HT-29 (cell line): Measurements from ENCODE around the gene OR13J1. TPM values are rescaled to one million over a fixed set of nuclear protein-coding genes. Genes with fewer than 3 reads are reported as not detected.

ENCODE experiments used
- DNase-seq: peaks from one replicate; pipeline ENCODE4 v3.0.0-alpha.2; 2015; ENCODE audit warnings: low spot score
- total RNA-seq: library from RNA; depleted of rRNA; stranded (reverse); fragments of >200 nt; shearing (Covaris generic); gene quantifications from 2 replicates; pipeline ENCODE4 v1.2.3, GENCODE V29; 2014; rRNA removed

The OR13J1 gene
- total RNA-seq, 1 experiment from 2014 or later: not detected

GRCh38 chr9:35834260-35835215 is 35.7 kb downstream of the OR13J1 start:
- DNase-seq: no peak

- DNase-seq: peak; percentile 56
Observed at GRCh38 chr9:35832814-35833213, 37.4 kb downstream of the OR13J1 start.

- DNase-seq: no peak
Observed at GRCh38 chr9:35831040-35831439, 39.2 kb downstream of the OR13J1 start.

DNA sequence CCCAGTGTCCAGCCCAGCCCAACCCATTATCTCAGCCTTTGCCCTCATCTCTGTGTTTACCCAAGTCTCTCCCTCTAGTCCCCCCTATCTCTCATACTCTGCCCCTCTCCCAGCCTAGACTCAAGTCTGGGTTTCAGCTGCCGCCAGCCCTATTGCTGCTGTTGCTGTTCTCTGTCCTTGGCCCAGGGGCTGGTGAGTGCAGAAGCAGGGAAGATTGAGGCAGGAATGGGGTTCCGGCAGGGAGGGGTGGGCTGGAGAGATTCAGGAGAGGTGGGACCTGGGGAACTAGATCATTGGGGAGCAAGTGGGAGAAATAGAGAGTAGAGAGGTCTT is 40.5 kb downstream of the OR13J1 start:
- DNase-seq: no peak

GRCh38 chr9:35829084-35829763 is 41.0 kb downstream of the OR13J1 start, which contains the start of gene TMEM8B:
Gene TMEM8B, plus strand, starts transcription at chr9:35829228. Its CDS starts 220 bp downstream, at chr9:35829448.
- DNase-seq: peak; percentile 90

DNA sequence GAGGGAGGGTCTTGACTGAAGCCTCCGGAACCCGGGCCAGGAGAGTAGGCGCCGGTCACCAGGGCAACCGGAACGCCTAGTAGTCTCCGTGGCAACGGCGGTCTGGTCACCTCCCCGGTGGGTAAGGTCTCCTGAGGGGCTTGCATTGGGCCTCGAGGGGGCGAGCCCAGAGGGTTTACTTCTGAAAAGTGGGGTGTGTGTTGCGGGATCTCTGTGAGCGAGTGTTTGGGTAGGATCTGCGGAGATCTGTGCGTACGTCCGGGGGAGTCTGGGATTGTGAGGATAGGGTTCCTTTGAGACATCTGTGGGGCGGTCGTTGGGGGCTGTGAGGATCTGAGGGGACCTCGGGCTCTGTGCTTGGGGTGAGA is 41.5 kb downstream of the OR13J1 start, which contains the start of gene FAM221B:
FAM221B (minus strand) TSS at position 17 of the 368 bp plus-strand sequence. CDS start 2,571 bp downstream, outside the sequence.
- DNase-seq: peak; percentile 8

DNA sequence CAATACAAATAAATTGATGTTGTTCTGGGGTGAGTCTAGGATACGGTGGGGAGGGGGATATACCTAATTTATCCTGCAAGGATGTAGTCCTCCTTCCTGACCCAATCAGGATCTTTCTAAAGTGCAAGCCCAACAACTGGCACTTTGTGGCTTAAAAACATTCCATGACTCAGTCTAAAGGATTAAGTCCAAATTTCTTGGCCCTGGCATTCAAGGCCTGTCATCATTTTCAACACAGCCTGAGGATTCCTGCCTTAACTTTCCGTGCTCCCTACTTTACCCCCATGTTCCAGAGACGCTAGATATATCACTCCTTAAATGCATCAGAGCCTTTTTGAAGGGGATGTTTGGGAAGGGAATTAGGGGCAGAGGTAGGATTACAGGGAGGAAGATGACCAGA is 42.7 kb downstream of the OR13J1 start:
- no peak for DNase-seq

DNA sequence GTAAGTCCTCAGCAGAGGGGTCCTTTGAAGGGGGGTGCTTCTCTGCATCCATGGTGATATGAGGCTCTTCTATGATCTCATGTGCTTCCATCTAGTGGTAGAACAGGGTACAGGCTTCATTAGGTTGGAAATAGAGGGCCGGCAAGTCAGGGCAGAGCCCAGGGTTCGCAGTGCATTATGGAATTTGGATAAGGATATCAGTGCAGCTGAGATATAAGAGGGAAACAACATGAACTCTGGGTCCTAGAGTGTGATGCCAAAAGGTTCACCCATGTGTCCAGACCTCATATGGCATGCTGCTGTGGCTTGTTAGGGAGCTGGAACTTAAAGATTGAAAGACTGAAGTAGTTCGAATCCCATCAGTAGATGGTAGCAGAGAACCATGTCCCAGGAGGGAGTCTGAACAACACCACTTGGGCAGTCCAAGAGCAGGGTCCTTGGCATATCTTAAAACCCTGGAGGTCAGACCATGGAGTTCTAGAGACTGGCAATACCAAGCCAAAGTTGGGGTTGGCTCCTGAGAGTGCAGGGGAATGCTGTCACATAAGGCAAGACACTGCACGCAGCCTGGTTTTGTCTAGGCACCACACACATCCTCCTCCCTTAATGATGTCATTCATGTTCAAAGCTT is 44.0 kb downstream of the OR13J1 start:
- DNase-seq: peak; percentile 84

GRCh38 chr9:35822926-35823325 is 47.3 kb downstream of the OR13J1 start:
- no peak for DNase-seq

DNA sequence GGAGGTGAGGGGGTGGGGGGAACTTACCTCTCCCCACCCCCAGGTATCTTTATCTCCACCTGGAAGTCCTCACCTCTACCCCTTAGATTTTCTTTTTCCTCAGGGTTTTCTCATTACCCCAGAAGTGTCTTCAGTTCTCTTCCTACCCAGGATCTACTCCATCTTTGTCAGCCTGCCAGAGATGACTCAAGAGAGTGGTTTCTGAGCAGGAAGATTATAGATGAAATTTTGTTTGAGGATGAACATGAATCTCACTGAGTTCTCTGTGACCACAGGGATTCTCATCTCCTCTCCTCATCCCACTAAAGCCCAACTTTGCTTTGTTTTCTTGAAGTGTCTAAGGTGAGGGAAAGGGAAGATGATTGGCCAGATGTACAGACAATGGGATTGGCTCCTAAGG is 50.1 kb downstream of the OR13J1 start:
- no peak for DNase-seq

Other genes starting within 250 kb of the OR13J1 start
- gene SIT1, start 219.5 kb downstream of the OR13J1 start, total RNA-seq: not detected in 2 replicates
- 23,916 and 27,637 TPM in 2 replicates for gene RMRP, start 212.4 kb downstream of the OR13J1 start, total RNA-seq
- gene CCDC107, start 212.1 kb downstream of the OR13J1 start, total RNA-seq: 19.7 and 19.9 TPM in 2 replicates
- gene ARHGEF39, start 205.2 kb downstream of the OR13J1 start, total RNA-seq: 16.2 and 23.4 TPM in 2 replicates
- gene CA9, start 196.5 kb downstream of the OR13J1 start, total RNA-seq: 82.8 and 95.4 TPM in 2 replicates
- gene TPM2, start 180.5 kb downstream of the OR13J1 start, total RNA-seq: 61.0 and 69.8 TPM in 2 replicates
- 99.5 and 100.0 TPM in 2 replicates for gene TLN1, start 138.2 kb downstream of the OR13J1 start, total RNA-seq
- 42.4 and 44.5 TPM in 2 replicates for gene CREB3, start 137.7 kb downstream of the OR13J1 start, total RNA-seq
- 74.6 and 84.9 TPM in 2 replicates for gene GBA2, start 121.2 kb downstream of the OR13J1 start, total RNA-seq
- gene RGP1, start 121.1 kb downstream of the OR13J1 start, total RNA-seq: 18.9 and 20.6 TPM in 2 replicates
- gene MSMP, start 116.1 kb downstream of the OR13J1 start, total RNA-seq: 0.28 TPM in 1 of 2 replicates, not detected in the other
- 6.3 and 8.3 TPM in 2 replicates for gene NPR2, start 78.8 kb downstream of the OR13J1 start, total RNA-seq
- 0.78 and 1.9 TPM in 2 replicates for gene SPAG8, start 58.1 kb downstream of the OR13J1 start, total RNA-seq
- 91.2 and 98.7 TPM in 2 replicates for gene HINT2, start 55.4 kb downstream of the OR13J1 start, total RNA-seq
- 0.10 and 0.16 TPM in 2 replicates for gene FAM221B, start 41.7 kb downstream of the OR13J1 start, total RNA-seq
- gene TMEM8B, start 41.2 kb downstream of the OR13J1 start, total RNA-seq: 3.1 and 4.5 TPM in 2 replicates
- 4.1 and 7.7 TPM in 2 replicates for gene HRCT1, start 35.8 kb upstream of the OR13J1 start, total RNA-seq
- 0.23 TPM in 1 of 2 replicates, not detected in the other for gene SPAAR, start 39.1 kb upstream of the OR13J1 start, total RNA-seq
- gene OR2S2, start 87.8 kb upstream of the OR13J1 start, total RNA-seq: not detected in 2 replicates
- not detected in 2 replicates for gene RECK, start 166.5 kb upstream of the OR13J1 start, total RNA-seq